AG04449 (cell line): ENCODE results near the gene SPATA31C2.

ENCODE experiments used
- CTCF ChIA-PET: fragments of 350-600 bp; formaldehyde crosslinking; extraction: SDS; loops from one replicate; lab custom pipeline; 2021; ENCODE audit warnings: antibody characterized with exemption; lab: Yijun Ruan, JAX
- POLR2A ChIA-PET: fragments of 400-600, 350-600 bp; formaldehyde crosslinking; extraction: SDS; loops from one replicate; lab custom pipeline; 2020; ENCODE audit warnings: antibody characterized with exemption, inconsistent platforms; lab: Yijun Ruan, JAX
- DNase-seq: peaks from one replicate; pipeline ENCODE4 v3.0.0-alpha.2; 2010; ENCODE audit warnings: low read depth, low spot score
- H3K4me3 ChIP-seq: 2 replicates; pipeline ENCODE4 v1.5.1; 2011; ENCODE audit warnings: low read depth, mild to moderate bottlenecking, control low read depth, low read length
- CTCF ChIP-seq: IDR thresholded peaks from one replicate; pipeline ENCODE4 v1.5.1; 2011; ENCODE audit warnings: mild to moderate bottlenecking, moderate library complexity, low read length, control low read depth, inconsistent platforms; ENCODE audit not compliant: insufficient read depth; ENCODE audit errors: missing control alignments

The SPATA31C2 gene

DNA sequence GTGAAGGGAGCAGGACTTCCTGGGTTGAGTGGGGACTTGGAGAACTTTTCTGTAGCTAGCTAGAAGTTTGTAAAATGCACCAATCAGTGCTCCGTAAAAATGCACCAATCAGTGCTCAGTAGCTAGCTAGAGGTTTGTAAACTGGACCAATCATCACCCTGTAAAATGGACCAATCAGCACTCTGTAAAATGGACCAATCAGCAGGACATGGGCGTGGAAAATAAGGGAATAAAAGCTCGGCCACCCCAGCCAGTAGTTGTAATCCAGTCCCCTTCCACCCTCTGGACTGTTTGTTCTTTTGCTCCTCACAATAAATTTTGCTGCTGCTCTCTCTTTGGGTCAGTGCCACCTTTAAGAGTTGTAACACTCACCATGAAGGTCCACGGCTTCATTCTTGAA, 29.5 kb downstream of the SPATA31C2 start:
- no peak for DNase-seq
- ChIA-PET POLR2A (no interaction called here), CTCF (no interaction called here)
- no peak overlapping the region for H3K4me3 ChIP-seq
- no peak for TF ChIP-seq CTCF

- peak; percentile 59 for TF ChIP-seq CTCF
- H3K4me3 ChIP-seq, result no peak overlapping the region
- CTCF ChIA-PET, result interaction anchor here (0.6 to 2.2 kb wide), 6 partner anchors 11 to 474 kb away, joined by 3 to 6 read pairs (median 3); no protein-coding TSS in a partner anchor
- POLR2A ChIA-PET, result no interaction called here
- DNase-seq, result no peak
Measured at GRCh38 chr9:88106492-88106891, 31.8 kb downstream of the SPATA31C2 start.

GRCh38 chr9:88092797-88093331, 45.4 kb downstream of the SPATA31C2 start:
- POLR2A ChIA-PET, result no interaction called here
- H3K4me3 ChIP-seq, result no peak overlapping the region
- no peak for DNase-seq
- CTCF ChIA-PET, result no interaction called here
- no peak for TF ChIP-seq CTCF

GRCh38 chr9:88090151-88090581, 48.1 kb downstream of the SPATA31C2 start:
- no peak for DNase-seq
- CTCF ChIA-PET, result interaction anchor here (1.0 kb wide), 1 partner anchor 17 kb away, joined by 4 read pairs; no protein-coding TSS in a partner anchor
- no peak overlapping the region for H3K4me3 ChIP-seq
- POLR2A ChIA-PET, result no interaction called here
- no peak for TF ChIP-seq CTCF

DNA sequence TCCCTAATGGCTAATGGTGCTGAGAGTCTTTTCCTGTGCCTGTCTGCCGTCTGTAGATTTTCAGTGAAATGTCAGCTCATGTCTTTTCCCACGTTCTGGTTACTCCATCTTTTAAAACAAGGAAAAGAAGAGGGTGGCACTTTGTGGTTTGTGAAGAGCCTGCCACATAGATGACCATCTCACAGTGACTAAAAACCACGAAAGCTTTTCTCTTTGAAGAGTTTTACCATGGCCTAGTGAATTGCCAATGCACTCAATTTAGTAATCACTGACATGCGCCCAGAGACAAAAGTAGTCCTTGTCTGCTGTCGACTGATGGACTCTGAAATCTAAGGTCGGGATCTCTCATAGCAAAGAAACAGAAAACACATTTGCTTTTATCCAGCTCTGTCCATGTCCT, 50.4 kb downstream of the SPATA31C2 start:
- H3K4me3 ChIP-seq, result no peak overlapping the region
- POLR2A ChIA-PET, result no interaction called here
- no peak for TF ChIP-seq CTCF
- CTCF ChIA-PET, result interaction anchor here (0.8 kb wide), 1 partner anchor 491 kb away, joined by 3 read pairs; no protein-coding TSS in a partner anchor
- no peak for DNase-seq

- ChIA-PET POLR2A (no interaction called here), CTCF (interaction anchor here (0.8 kb wide), 1 partner anchor 9 kb away, joined by 3 read pairs; no protein-coding TSS in a partner anchor)
- TF ChIP-seq CTCF, result no peak
- no peak for DNase-seq
- H3K4me3 ChIP-seq, result no peak overlapping the region
Measured at GRCh38 chr9:88085476-88085875, 52.8 kb downstream of the SPATA31C2 start.
